AG04450 (cell line): ENCODE data around the gene ABHD16A. TPM values are rescaled to one million over a fixed set of nuclear protein-coding genes. Genes with fewer than 3 reads are reported as not detected.
"Not testable (repeated sequence)": the region's sequence is repeated elsewhere in the genome, so short reads cannot be mapped to it uniquely, and the experiment has no call there.

Source experiments
- CTCF ChIA-PET: fragments of 300-600, 350-600 bp; formaldehyde crosslinking; extraction: SDS; loops from one replicate; lab custom pipeline; 2022; ENCODE audit warnings: antibody characterized with exemption, inconsistent platforms; lab: Charles Lee
- POLR2A ChIA-PET: fragments of 350-600 bp; formaldehyde crosslinking; extraction: SDS; loops from one replicate; lab custom pipeline; 2021; ENCODE audit warnings: antibody characterized with exemption, inconsistent platforms; lab: Yijun Ruan, JAX
- DNase-seq: peaks from one replicate; pipeline ENCODE4 v3.0.0-alpha.2; 2011; ENCODE audit warnings: low read depth, low spot score
- H3K27ac ChIP-seq: one replicate; pipeline ENCODE4 v1.5.1; 2012; ENCODE audit warnings: low read depth, low read length, control low read depth
- H3K27me3 ChIP-seq: one replicate; pipeline ENCODE4 v1.6.0; 2012; ENCODE audit warnings: low read length; ENCODE audit not compliant: control insufficient read depth, insufficient read depth
- H3K4me3 ChIP-seq: 2 replicates; pipeline ENCODE4 v1.5.1; 2011; ENCODE audit warnings: mild to moderate bottlenecking, low read depth, low read length, control low read depth
- H3K9me3 ChIP-seq: 2 replicates; pipeline ENCODE4 v1.5.1; 2012; ENCODE audit warnings: low read length; ENCODE audit not compliant: control insufficient read depth, insufficient read depth
- CTCF ChIP-seq: IDR thresholded peaks from 2 replicates; pipeline ENCODE4 v1.5.1; 2011; ENCODE audit warnings: low read depth, low read length, control low read depth, inconsistent platforms
- polyA plus RNA-seq: library from polyadenylated mRNA; depleted of rRNA; stranded (reverse); fragments of >200 nt; gene quantifications from 2 replicates; pipeline ENCODE4 v1.2.3, GENCODE V29; 2011

The ABHD16A gene
- polyA plus RNA-seq, 1 experiment: 34.0 TPM

GRCh38 chr6:31711233-31711632 is 8.1 kb upstream of the ABHD16A start:
- Histone ChIP-seq H3K27ac (no peak overlapping the region), H3K27me3 (peaks cover 31% of the 10 kb centered on the region), H3K4me3 (no peak overlapping the region), H3K9me3 (no peaks in the 10 kb centered on the region)
- CTCF ChIA-PET: interaction anchor here (0.7 to 1.0 kb wide), 2 partner anchors 18 to 268 kb away, joined by 4 to 5 read pairs; no protein-coding TSS in a partner anchor
- no peak for DNase-seq
- POLR2A ChIA-PET: no interaction called here
- TF ChIP-seq CTCF: no peak

GRCh38 chr6:31710523-31711219 is 7.5 kb upstream of the ABHD16A start:
- H3K27me3 ChIP-seq: peaks cover 31% of the 10 kb centered on the region
- H3K9me3 ChIP-seq: no peaks in the 10 kb centered on the region
- ChIA-PET CTCF (interaction anchor here (0.7 to 1.0 kb wide), 2 partner anchors 19 to 269 kb away, joined by 4 to 5 read pairs; no protein-coding TSS in a partner anchor), POLR2A (no interaction called here)
- no peak overlapping the region for H3K4me3 ChIP-seq
- no peak for DNase-seq
- no peak for TF ChIP-seq CTCF
- H3K27ac ChIP-seq: no peak overlapping the region

DNA sequence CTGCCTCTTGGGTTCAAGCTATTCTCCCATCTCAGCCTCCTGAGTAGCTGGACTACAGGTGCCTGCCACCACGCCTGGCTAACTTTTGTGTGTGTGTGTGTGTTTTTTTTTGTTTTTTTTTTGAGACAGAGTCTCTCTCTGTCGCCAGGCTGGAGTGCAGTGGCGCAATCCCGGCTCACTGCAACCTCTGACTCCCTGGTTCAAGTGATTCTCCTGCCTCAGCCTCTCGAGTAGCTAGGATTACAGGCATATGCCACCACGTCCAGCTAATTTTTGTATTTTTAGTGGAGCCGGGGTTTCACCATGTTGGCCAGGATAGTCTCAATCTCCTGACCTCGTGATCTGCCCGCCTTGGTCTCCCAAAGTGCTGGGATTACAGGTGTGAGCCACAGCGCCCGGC is 6.0 kb upstream of the ABHD16A start:
- POLR2A ChIA-PET: interaction anchor here (0.6 kb wide), 1 partner anchor 12 kb away, joined by 3 read pairs; the partner anchor contains the start of gene LY6G6C
- H3K4me3 ChIP-seq, H3K9me3 ChIP-seq, DNase-seq, H3K27ac ChIP-seq: not testable (repeated sequence)
- peaks cover 23% of the 10 kb centered on the region for H3K27me3 ChIP-seq
- CTCF ChIA-PET: interaction anchor here (0.7 kb wide), 1 partner anchor 32 kb away, joined by 3 read pairs; no protein-coding TSS in a partner anchor

GRCh38 chr6:31708224-31708623 is 5.1 kb upstream of the ABHD16A start:
- ChIA-PET POLR2A (no interaction called here), CTCF (no interaction called here)
- Histone ChIP-seq H3K9me3 (no peaks in the 10 kb centered on the region), H3K27ac (no peak overlapping the region), H3K4me3 (no peak overlapping the region), H3K27me3 (peaks cover 19% of the 10 kb centered on the region)
- no peak for TF ChIP-seq CTCF
- DNase-seq: no peak

- no peak overlapping the region for H3K27ac ChIP-seq
- ChIA-PET POLR2A (no interaction called here), CTCF (no interaction called here)
- DNase-seq: no peak
- H3K27me3 ChIP-seq: peaks cover 19% of the 10 kb centered on the region
- TF ChIP-seq CTCF: no peak
- H3K9me3 ChIP-seq: no peaks in the 10 kb centered on the region
- H3K4me3 ChIP-seq: no peak overlapping the region
Measured at GRCh38 chr6:31707701-31708100, 4.6 kb upstream of the ABHD16A start.
